LNCaP clone FGC (cell line): ENCODE measurements around the gene ALKBH3.

Source experiments
- DNase-seq: peaks from one replicate; pipeline ENCODE4 v3.0.0-alpha.2; 2011; ENCODE audit warnings: low read depth
- H3K4me3 ChIP-seq: 2 replicates; pipeline ENCODE4 v1.5.1; 2011; ENCODE audit warnings: mild to moderate bottlenecking, low read depth, low read length, control low read depth
- CTCF ChIP-seq: IDR thresholded peaks from 2 replicates; pipeline ENCODE4 v1.5.1; 2012; ENCODE audit warnings: mild to moderate bottlenecking; ENCODE audit not compliant: control insufficient read depth, insufficient read depth; ENCODE audit errors: extremely low read depth

ALKBH3 gene

GRCh38 chr11:43924112-43924855, 43.7 kb downstream of the ALKBH3 start:
- DNase-seq, result no peak
- no peak overlapping the region for H3K4me3 ChIP-seq
- TF ChIP-seq CTCF, result no peak

- no peak overlapping the region for H3K4me3 ChIP-seq
- no peak for DNase-seq
- no peak for TF ChIP-seq CTCF
These were observed 44.7 kb downstream of the ALKBH3 start for GRCh38 chr11:43925063-43925931.

- H3K4me3 ChIP-seq, result no peak overlapping the region
- DNase-seq, result no peak
- TF ChIP-seq CTCF, result no peak
These were observed 45.4 kb downstream of the ALKBH3 start for GRCh38 chr11:43925932-43926505.

- DNase-seq, result no peak
- no peak overlapping the region for H3K4me3 ChIP-seq
- no peak for TF ChIP-seq CTCF
These were observed 46.4 kb downstream of the ALKBH3 start for GRCh38 chr11:43927070-43927469.

- no peak for DNase-seq
- no peak for TF ChIP-seq CTCF
- H3K4me3 ChIP-seq, result no peak overlapping the region
These were observed 47.5 kb downstream of the ALKBH3 start for GRCh38 chr11:43927925-43928707.

GRCh38 chr11:43928721-43929120, 48.1 kb downstream of the ALKBH3 start:
- no peak for DNase-seq
- TF ChIP-seq CTCF, result no peak
- H3K4me3 ChIP-seq, result no peak overlapping the region
